GM12892 (cell line): Measurements from ENCODE around the gene CXCL8. TPM values are rescaled to one million over a fixed set of nuclear protein-coding genes. Genes with fewer than 3 reads are reported as not detected.
"Not testable (repeated sequence)": the region's sequence is repeated elsewhere in the genome, so short reads cannot be mapped to it uniquely, and the experiment has no call there.

ENCODE experiments used
- DNase-seq: peaks from one replicate; pipeline ENCODE4 v3.0.0; 2011; ENCODE audit not compliant: insufficient read length
- FAIRE-seq: peaks from 2 replicates; lab custom pipeline; 2011; peaks lifted over from hg19 to GRCh38; lab: Jason Lieb, UNC
- POLR2A ChIP-seq: IDR thresholded peaks from 2 replicates; pipeline ENCODE4 v1.6.1; 2011; ENCODE audit warnings: low read depth, low read length, control low read depth
- POLR2AphosphoS5 ChIP-seq: IDR thresholded peaks from 2 replicates; pipeline ENCODE4 v1.6.1; 2011; ENCODE audit warnings: low read depth, low read length, control low read depth
- TAF1 ChIP-seq: IDR thresholded peaks from 2 replicates; pipeline ENCODE4 v1.6.1; 2011; ENCODE audit warnings: low read depth, mild to moderate bottlenecking, control low read depth, low read length, borderline replicate concordance
- polyA plus RNA-seq: library from polyadenylated mRNA; unstranded; fragments of >200 nt; gene quantifications from one replicate; pipeline ENCODE4 v1.2.1, GENCODE V29; 2012; ENCODE audit warnings: missing spikeins, inconsistent platforms; ENCODE audit not compliant: missing spikeins

Gene CXCL8
- polyA plus RNA-seq, result 3.1 TPM

DNA sequence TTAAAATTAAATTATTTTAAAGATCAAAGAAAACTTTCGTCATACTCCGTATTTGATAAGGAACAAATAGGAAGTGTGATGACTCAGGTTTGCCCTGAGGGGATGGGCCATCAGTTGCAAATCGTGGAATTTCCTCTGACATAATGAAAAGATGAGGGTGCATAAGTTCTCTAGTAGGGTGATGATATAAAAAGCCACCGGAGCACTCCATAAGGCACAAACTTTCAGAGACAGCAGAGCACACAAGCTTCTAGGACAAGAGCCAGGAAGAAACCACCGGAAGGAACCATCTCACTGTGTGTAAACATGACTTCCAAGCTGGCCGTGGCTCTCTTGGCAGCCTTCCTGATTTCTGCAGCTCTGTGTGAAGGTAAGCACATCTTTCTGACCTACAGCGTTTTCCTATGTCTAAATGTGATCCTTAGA, at the start of gene CXCL8:
Gene CXCL8 (plus strand): TSS at position 217 of the 426 bp plus-strand sequence. CDS start 90 bp downstream, at position 307.
- DNase-seq (no peak), FAIRE-seq (no peak)

GRCh38 chr4:73691201-73691600, 49.2 kb upstream of the CXCL8 start:
- FAIRE-seq, DNase-seq: not testable (repeated sequence)

More for the DNA sequence above, at the start of gene CXCL8:
- TF ChIP-seq TAF1, result no peak
- TF ChIP-seq POLR2AphosphoS5, result no peak

GRCh38 chr4:73691759-73692158, 48.6 kb upstream of the CXCL8 start:
- FAIRE-seq (no peak), DNase-seq (no peak)
- TF ChIP-seq POLR2A (no peak), TAF1 (no peak), POLR2AphosphoS5 (no peak)

GRCh38 chr4:73692254-73692653, 48.1 kb upstream of the CXCL8 start:
- DNase-seq, result no peak
- FAIRE-seq, result no peak
- TF ChIP-seq POLR2A (no peak), POLR2AphosphoS5 (no peak), TAF1 (no peak)

DNA sequence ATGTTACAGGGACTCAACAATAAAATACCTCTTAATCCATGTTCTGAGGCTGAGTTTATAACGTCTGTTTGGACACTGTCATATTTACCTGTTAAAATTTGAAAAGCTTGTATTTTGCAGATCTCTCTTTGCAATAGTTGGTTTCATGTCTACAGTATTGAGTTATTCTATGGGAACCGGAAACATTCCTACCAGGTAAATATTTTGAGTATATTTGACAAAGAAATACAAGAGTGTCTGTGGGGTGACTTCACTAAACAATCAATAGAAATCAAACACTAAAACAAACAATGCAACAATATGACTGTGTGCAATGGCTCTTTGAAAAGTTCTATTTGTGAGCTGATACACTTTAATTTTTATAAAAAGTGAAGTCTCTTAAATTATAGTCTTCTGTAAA, 47.7 kb upstream of the CXCL8 start:
- no peak for TF ChIP-seq POLR2A
- TF ChIP-seq TAF1, result no peak
- no peak for TF ChIP-seq POLR2AphosphoS5
- DNase-seq (no peak), FAIRE-seq (no peak)

DNA sequence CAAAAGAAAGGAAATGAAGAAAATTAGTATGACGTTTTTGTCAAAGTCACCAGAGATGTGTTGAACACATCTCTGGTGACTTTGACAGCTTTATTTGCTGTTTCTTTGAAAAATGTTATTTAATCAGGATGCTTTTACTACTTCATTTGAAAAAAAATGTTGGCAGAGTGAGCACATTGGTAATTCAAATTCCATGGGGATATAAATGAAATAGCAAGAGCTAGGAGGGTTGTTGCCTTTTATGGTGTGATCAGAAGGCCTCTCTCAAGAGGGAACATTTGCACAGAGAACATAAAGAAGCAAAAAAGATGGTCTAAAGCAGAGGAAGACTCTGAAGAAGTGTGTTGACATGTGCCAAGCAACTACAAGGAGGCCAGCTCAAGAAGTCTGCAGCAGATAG, 46.6 kb upstream of the CXCL8 start:
- DNase-seq, result no peak
- TF ChIP-seq POLR2AphosphoS5 (no peak), POLR2A (no peak), TAF1 (no peak)
- no peak for FAIRE-seq

GRCh38 chr4:73698217-73698616, 42.2 kb upstream of the CXCL8 start:
- TF ChIP-seq POLR2AphosphoS5 (no peak), TAF1 (no peak), POLR2A (no peak)
- no peak for DNase-seq

GRCh38 chr4:73701116-73701515, 39.3 kb upstream of the CXCL8 start:
- no peak for FAIRE-seq
- no peak for TF ChIP-seq POLR2AphosphoS5
- no peak for TF ChIP-seq TAF1
- TF ChIP-seq POLR2A, result no peak
- no peak for DNase-seq

More at GRCh38 chr4:73698217-73698616, 42.2 kb upstream of the CXCL8 start:
- FAIRE-seq, result no peak

DNA sequence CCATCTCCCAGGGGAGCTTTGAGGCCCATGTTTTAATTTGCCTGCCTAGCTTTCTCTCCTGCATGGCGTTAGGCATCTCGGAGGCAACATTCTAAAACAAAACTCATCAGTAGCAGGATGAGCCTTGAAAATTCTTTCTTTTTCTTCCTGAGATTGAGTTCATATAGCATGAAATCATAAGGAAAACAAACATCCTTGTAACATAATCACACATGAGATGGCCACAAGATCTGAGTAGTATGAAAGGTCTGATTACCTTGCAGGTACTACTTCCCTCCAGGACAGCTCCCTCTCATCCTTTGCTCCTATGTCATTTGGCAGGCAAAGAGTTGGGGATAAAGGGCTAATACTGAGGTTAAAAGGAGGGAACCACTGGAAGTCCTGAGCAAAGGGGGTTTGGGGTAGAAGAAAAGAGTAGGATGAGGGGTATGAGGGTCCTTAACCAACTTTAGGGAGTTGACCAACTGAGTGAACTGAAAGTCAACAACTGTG, 37.5 kb upstream of the CXCL8 start:
- FAIRE-seq (no peak), DNase-seq (no peak)
- no peak for TF ChIP-seq POLR2AphosphoS5
- TF ChIP-seq POLR2A, result no peak
- TF ChIP-seq TAF1, result no peak

GRCh38 chr4:73703320-73703719, 37.0 kb upstream of the CXCL8 start:
- FAIRE-seq, result no peak
- no peak for TF ChIP-seq TAF1
- TF ChIP-seq POLR2AphosphoS5, result no peak
- no peak for TF ChIP-seq POLR2A
- DNase-seq, result no peak

- DNase-seq (no peak), FAIRE-seq (no peak)
- TF ChIP-seq POLR2A (no peak), TAF1 (no peak), POLR2AphosphoS5 (no peak)
Measured at GRCh38 chr4:73704314-73705055, 35.9 kb upstream of the CXCL8 start.

DNA sequence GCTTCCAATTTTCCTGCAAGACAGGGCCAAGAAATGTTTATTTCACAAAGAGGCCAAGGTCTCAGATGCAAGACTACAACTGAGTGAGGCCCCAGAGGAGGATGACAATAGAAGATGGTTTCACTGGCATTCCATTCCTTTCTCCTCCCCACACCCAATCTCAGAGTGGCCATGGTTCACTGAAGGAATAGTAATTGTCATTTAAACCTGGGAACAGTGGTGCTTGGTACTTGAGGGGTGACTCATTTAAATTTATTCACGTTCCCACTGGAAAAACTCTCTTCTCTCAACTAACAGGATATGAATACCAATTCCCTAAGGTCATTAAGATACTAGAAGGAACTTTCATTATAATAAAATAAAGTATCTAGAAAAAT, 35.3 kb upstream of the CXCL8 start:
- DNase-seq, result no peak
- FAIRE-seq, result no peak
- TF ChIP-seq POLR2A (no peak), TAF1 (no peak), POLR2AphosphoS5 (no peak)
